HepG2 (cell line): ENCODE results near the gene PID1.

Source experiments
- CTCF ChIP-seq: sonication (generic); formaldehyde crosslinking; IDR thresholded peaks from 2 replicates; pipeline ENCODE4 v1.5.0; 2020; ENCODE audit warnings: mild to moderate bottlenecking, missing genetic modification reagents, moderate library complexity
- FOXC1 ChIP-seq: sonication (generic); formaldehyde crosslinking; IDR thresholded peaks from 2 replicates; pipeline ENCODE4 v1.8.0; 2022; ENCODE audit warnings: mild to moderate bottlenecking, missing genetic modification reagents, borderline replicate concordance
- HNRNPK ChIP-seq: fragments of 200-400 bp; formaldehyde crosslinking; IDR thresholded peaks from 2 replicates; pipeline ENCODE4 v1.6.1; 2018; ENCODE audit warnings: low read length, low read depth, moderate library complexity, mild to moderate bottlenecking; ENCODE audit not compliant: poor library complexity, severe bottlenecking
- IRF2 ChIP-seq: IDR thresholded peaks from 2 replicates; pipeline ENCODE4 v1.6.1; 2018; ENCODE audit warnings: missing genetic modification reagents, missing compliant biosample characterization
- MED8 ChIP-seq: sonication (generic); formaldehyde crosslinking; IDR thresholded peaks from 2 replicates; pipeline ENCODE4 v1.8.1; 2023; ENCODE audit warnings: mild to moderate bottlenecking, missing genetic modification reagents; ENCODE audit not compliant: insufficient replicate concordance
- PCBP1 ChIP-seq: fragments of 200-400 bp; formaldehyde crosslinking; IDR thresholded peaks from 2 replicates; pipeline ENCODE4 v1.6.1; 2017; ENCODE audit warnings: mild to moderate bottlenecking, low read depth, low read length, borderline replicate concordance
- POLR2A ChIP-seq, 2 experiments: IDR thresholded peaks; 2 replicates each; pipeline ENCODE4 v1.6.1; 2011; ENCODE audit warnings: low read depth in 2 of 2, low read length in 2 of 2, mild to moderate bottlenecking in 1 of 2, moderate library complexity in 1 of 2; ENCODE audit not compliant: insufficient read depth in 1 of 2
- PRDM4 ChIP-seq: sonication (generic); formaldehyde crosslinking; IDR thresholded peaks from 2 replicates; pipeline ENCODE4 v1.9.0; 2021; ENCODE audit warnings: missing genetic modification reagents, borderline replicate concordance
- RFXAP ChIP-seq: sonication (generic); formaldehyde crosslinking; IDR thresholded peaks from 2 replicates; pipeline ENCODE4 v1.4.0; 2020; ENCODE audit warnings: missing genetic modification reagents, borderline replicate concordance
- TAF1 ChIP-seq: sonication (generic); formaldehyde crosslinking; IDR thresholded peaks from 2 replicates; pipeline ENCODE4 v1.4.0; 2020; ENCODE audit warnings: missing genetic modification reagents
- ZFX ChIP-seq: sonication (generic); formaldehyde crosslinking; IDR thresholded peaks from 2 replicates; pipeline ENCODE4 v1.4.0; 2020; ENCODE audit warnings: mild to moderate bottlenecking, low read depth, missing genetic modification reagents, moderate library complexity
- ZHX1 ChIP-seq: sonication (generic); formaldehyde crosslinking; IDR thresholded peaks from 2 replicates; pipeline ENCODE4 v1.8.1; 2022; ENCODE audit warnings: low read depth, mild to moderate bottlenecking, missing genetic modification reagents
- ZNF841 ChIP-seq: sonication (generic); formaldehyde crosslinking; IDR thresholded peaks from 2 replicates; pipeline ENCODE4 v1.8.1; 2023; ENCODE audit warnings: missing genetic modification reagents, borderline replicate concordance

GRCh38 chr2:229045671-229046070 is 225.4 kb downstream of the PID1 start:
- TF ChIP-seq ZNF841 (CRISPR knock-in tag) (no peak), HNRNPK (no peak), RFXAP (CRISPR knock-in tag) (no peak), CTCF (no peak), PRDM4 (CRISPR knock-in tag) (no peak), PCBP1 (no peak), POLR2A (IDR thresholded peaks at IDR 0.05; ENCODE audit: insufficient read depth in 1 of 2, low read depth in 2 of 2, low read length in 2 of 2) (no peak), TAF1 (CRISPR knock-in tag) (no peak), FOXC1 (CRISPR knock-in tag) (no peak), ZFX (CRISPR knock-in tag) (no peak), IRF2 (CRISPR knock-in tag) (no peak), ZHX1 (CRISPR knock-in tag) (no peak), MED8 (CRISPR knock-in tag) (no peak)
